ENCODE data around the gene ZNF672. TPM values are rescaled to one million over a fixed set of nuclear protein-coding genes. Genes with fewer than 3 reads are reported as not detected.

ZNF672 gene
- total RNA-seq, 1 donor from 2014 or later: 28.7 TPM

DNA sequence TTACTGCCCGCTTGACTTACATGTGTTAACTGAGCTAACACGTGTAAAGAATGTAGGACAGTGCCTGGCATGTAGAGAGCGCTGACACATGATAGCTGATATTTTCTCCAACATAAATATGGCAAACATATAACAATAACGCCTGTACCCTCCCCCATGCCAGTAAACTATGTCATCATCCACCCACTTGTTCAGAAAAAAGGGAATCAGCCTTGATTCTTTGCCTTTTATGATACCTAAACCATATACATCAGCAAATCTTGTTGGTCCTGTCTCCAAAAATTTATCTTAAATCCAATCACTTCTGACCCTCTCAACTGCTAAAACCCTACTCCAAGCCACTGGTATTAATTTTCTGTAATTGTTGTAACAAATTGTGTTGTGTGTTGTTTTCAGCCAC, 22.0 kb downstream of the ZNF672 start:
- Histone ChIP-seq H3K4me3 (ENCODE audit: low read depth, low read length) (no peak overlapping the region), H3K36me3 (ENCODE audit: control insufficient read depth, insufficient read depth, low read length) (no peaks in the 10 kb centered on the region)
- DNase-seq (ENCODE audit: low read depth): no peak

DNA sequence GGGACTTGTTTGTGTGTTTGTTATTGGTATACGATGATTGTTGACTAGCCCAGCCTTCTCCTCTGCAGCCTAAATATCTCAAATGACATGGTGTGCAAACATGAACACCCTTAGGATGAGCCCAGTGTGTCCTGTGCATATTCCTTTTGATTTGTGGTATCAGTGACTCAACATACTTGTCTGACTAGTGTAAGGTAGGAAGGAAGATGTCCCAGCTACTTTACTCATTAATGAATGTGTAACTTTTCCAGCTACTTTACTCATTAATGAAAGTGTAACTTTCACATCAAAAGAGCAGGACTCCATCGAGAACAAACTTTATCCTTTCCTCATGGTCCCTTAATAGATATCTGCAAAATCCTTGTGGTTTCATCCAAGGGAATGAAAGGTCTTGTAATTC, 23.6 kb downstream of the ZNF672 start:
- Histone ChIP-seq H3K27me3 (ENCODE audit: control insufficient read depth, insufficient read depth, low read length) (no peaks in the 10 kb centered on the region), H3K4me3 (ENCODE audit: low read depth, low read length) (no peak overlapping the region), H3K36me3 (ENCODE audit: control insufficient read depth, insufficient read depth, low read length) (no peaks in the 10 kb centered on the region)
- TF ChIP-seq, protein P1, sequence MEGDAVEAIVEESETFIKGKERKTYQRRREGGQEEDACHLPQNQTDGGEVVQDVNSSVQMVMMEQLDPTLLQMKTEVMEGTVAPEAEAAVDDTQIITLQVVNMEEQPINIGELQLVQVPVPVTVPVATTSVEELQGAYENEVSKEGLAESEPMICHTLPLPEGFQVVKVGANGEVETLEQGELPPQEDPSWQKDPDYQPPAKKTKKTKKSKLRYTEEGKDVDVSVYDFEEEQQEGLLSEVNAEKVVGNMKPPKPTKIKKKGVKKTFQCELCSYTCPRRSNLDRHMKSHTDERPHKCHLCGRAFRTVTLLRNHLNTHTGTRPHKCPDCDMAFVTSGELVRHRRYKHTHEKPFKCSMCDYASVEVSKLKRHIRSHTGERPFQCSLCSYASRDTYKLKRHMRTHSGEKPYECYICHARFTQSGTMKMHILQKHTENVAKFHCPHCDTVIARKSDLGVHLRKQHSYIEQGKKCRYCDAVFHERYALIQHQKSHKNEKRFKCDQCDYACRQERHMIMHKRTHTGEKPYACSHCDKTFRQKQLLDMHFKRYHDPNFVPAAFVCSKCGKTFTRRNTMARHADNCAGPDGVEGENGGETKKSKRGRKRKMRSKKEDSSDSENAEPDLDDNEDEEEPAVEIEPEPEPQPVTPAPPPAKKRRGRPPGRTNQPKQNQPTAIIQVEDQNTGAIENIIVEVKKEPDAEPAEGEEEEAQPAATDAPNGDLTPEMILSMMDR (IDR thresholded peaks at IDR 0.05; ENCODE audit: insufficient read depth, low read length, poor library complexity, severe bottlenecking): no peak
- no peak for DNase-seq (ENCODE audit: low read depth)

More for the DNA sequence above, 22.0 kb downstream of the ZNF672 start:
- H3K27me3 ChIP-seq (ENCODE audit: control insufficient read depth, insufficient read depth, low read length): no peaks in the 10 kb centered on the region
- TF ChIP-seq, protein P1 (IDR thresholded peaks at IDR 0.05; ENCODE audit: insufficient read depth, low read length, poor library complexity, severe bottlenecking): no peak

DNA sequence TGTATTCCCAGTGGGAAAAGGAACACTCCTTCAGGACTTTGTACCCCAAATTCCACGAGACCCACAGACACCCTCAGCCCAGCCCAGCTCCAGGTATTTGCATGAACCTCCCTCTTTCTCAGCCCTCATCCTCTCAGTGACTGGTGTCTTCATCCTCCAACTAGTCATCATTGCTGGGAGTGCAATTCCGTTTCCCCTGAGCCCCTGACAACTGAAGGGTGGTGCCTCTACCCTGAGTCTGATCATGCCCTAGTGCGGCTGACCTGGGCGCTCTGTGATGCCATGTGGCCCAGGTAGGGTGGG, 24.6 kb downstream of the ZNF672 start:
- DNase-seq (ENCODE audit: low read depth): no peak
- TF ChIP-seq, protein P1 (IDR thresholded peaks at IDR 0.05; ENCODE audit: insufficient read depth, low read length, poor library complexity, severe bottlenecking): no peak
- Histone ChIP-seq H3K4me3 (ENCODE audit: low read depth, low read length) (peak overlapping the region; percentile 43), H3K36me3 (ENCODE audit: control insufficient read depth, insufficient read depth, low read length) (no peaks in the 10 kb centered on the region), H3K27me3 (ENCODE audit: control insufficient read depth, insufficient read depth, low read length) (no peaks in the 10 kb centered on the region)

DNA sequence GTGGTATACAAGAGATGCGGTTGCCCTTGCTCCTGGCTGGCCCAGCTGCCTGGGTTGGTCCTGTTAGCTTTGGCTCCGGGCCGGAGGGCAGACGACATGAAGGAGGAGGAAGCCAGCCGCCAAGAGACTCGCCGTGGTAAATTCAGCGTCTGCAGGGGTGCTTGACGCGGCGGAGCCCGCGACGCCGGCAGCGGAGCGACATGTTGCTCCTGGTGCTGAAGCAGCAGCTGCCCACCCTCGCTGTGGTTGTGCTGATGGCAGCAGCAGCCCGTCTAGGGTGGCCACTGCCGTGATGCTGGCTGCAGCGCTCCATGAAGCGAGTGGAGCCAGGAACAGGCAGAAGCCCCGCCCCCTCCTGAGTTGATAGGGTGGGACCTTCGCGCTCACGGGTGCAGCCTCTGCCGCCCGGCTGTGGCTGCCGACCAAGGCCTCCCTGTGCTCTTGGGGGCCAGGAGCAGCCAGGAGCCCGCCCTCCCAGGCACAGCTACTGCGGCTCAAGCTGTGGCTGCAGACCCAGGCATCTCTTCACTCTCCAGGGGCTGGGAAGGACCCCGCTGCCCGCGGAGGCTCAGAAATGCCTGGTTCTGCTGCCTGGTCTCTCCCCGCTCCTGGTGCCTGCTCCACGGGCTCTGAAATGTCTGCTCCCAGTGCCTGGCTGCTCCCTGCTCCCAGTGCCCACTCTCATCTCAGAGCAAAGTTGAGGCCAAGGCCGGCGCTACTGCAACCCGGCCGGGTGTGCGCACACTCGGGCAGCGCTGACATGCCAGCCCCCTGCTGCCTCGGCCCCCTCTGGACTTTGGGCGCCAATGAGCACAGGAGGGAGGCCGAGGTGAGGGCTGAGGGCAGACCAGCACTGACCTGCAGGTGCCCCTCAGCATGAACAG, 25.2 kb downstream of the ZNF672 start:
- DNase-seq (ENCODE audit: low read depth): no peak

DNA sequence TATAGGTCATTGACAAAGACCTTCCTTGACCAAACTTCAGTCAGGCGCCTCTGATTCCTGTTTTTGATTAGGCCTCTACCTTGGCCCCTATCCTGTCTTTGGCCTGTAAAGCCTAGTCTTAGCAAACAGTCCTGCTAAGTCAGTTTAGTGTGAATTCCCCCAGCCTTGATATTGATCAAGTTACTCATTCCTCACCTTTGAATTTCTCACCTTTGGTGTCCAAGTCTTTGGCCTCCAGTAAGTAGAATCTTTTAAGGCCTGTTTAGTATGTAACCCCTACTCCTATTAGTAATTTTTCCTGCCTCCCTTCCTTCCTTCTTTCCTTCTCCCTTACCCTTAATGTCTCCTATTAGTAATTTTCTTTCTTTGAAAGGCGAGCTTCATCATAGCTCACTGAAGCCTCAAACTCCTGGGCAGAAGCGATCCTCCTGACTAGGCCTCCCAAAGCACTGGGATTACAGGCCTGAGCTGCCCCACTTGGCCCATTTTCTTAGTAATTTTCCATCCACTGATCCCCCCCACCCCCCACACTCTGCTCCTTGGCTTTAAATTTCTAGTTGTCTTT, 33.9 kb downstream of the ZNF672 start:
- no peaks in the 10 kb centered on the region for H3K27me3 ChIP-seq (ENCODE audit: control insufficient read depth, insufficient read depth, low read length)
- H3K36me3 ChIP-seq (ENCODE audit: control insufficient read depth, insufficient read depth, low read length): no peaks in the 10 kb centered on the region
- H3K4me3 ChIP-seq (ENCODE audit: low read depth, low read length): no peak overlapping the region
- TF ChIP-seq, protein P1 (IDR thresholded peaks at IDR 0.05; ENCODE audit: insufficient read depth, low read length, poor library complexity, severe bottlenecking): no peak
- no peak for DNase-seq (ENCODE audit: low read depth)

More for the DNA sequence above, 25.2 kb downstream of the ZNF672 start:
- TF ChIP-seq, protein P1 (IDR thresholded peaks at IDR 0.05; ENCODE audit: insufficient read depth, low read length, poor library complexity, severe bottlenecking): no peak
- H3K27me3 ChIP-seq (ENCODE audit: control insufficient read depth, insufficient read depth, low read length): no peaks in the 10 kb centered on the region
- no peaks in the 10 kb centered on the region for H3K36me3 ChIP-seq (ENCODE audit: control insufficient read depth, insufficient read depth, low read length)
- H3K4me3 ChIP-seq (ENCODE audit: low read depth, low read length): peak overlapping the region; percentile 43
